Fibroblast of the aortic adventitia (primary cell): ENCODE results near the gene FFAR2. TPM values are rescaled to one million over a fixed set of nuclear protein-coding genes. Genes with fewer than 3 reads are reported as not detected.

ENCODE experiments used
- DNase-seq: peaks from one replicate; pipeline ENCODE4 v3.0.0-alpha.2; 2010; ENCODE audit warnings: low read depth
- H3K4me3 ChIP-seq: 2 replicates; pipeline ENCODE4 v1.5.1; 2011; ENCODE audit warnings: low read depth, mild to moderate bottlenecking, control low read depth, low read length, moderate library complexity
- CTCF ChIP-seq: IDR thresholded peaks from 2 replicates; pipeline ENCODE4 v1.5.1; 2011; ENCODE audit warnings: mild to moderate bottlenecking, low read length, control low read depth, inconsistent platforms; ENCODE audit not compliant: insufficient read depth
- total RNA-seq: library from RNA; depleted of rRNA; stranded (reverse); fragments of >200 nt; gene quantifications from 2 replicates; pipeline ENCODE4 v1.2.3, GENCODE V29; 2012; ENCODE audit warnings: low replicate concordance

Gene FFAR2
- total RNA-seq, 1 donor: not detected

GRCh38 chr19:35425682-35426081, 22.4 kb upstream of the FFAR2 start:
- H3K4me3 ChIP-seq: no peak overlapping the region
- no peak for TF ChIP-seq CTCF
- DNase-seq: no peak

- no peak for TF ChIP-seq CTCF
- no peak for DNase-seq
- no peak overlapping the region for H3K4me3 ChIP-seq
Observed at GRCh38 chr19:35427187-35427586, 20.9 kb upstream of the FFAR2 start.

GRCh38 chr19:35429698-35430408, 18.2 kb upstream of the FFAR2 start:
- no peak for DNase-seq
- H3K4me3 ChIP-seq: no peak overlapping the region
- TF ChIP-seq CTCF: no peak

GRCh38 chr19:35430409-35431144, 17.5 kb upstream of the FFAR2 start:
- no peak for TF ChIP-seq CTCF
- peak; percentile 11 for DNase-seq
- H3K4me3 ChIP-seq: no peak overlapping the region

- no peak for TF ChIP-seq CTCF
- no peak overlapping the region for H3K4me3 ChIP-seq
- no peak for DNase-seq
Observed at GRCh38 chr19:35431145-35431807, 16.8 kb upstream of the FFAR2 start.

- H3K4me3 ChIP-seq: no peak overlapping the region
- DNase-seq: no peak
- TF ChIP-seq CTCF: no peak
Observed at GRCh38 chr19:35432911-35433310, 15.1 kb upstream of the FFAR2 start.
